Stimulated activated CD4-positive, alpha-beta T cell treated with anti-CD3 and anti-CD28 coated beads, Interleukin-2, amount 100 ng/mL, for 48 hours (primary cell): Measurements from ENCODE around the gene SULT1C2.

Experiments
- DNase-seq, 2 donors: peaks; one replicate each; pipeline ENCODE4 v3.0.0-alpha.2; 2020

The SULT1C2 gene

DNA sequence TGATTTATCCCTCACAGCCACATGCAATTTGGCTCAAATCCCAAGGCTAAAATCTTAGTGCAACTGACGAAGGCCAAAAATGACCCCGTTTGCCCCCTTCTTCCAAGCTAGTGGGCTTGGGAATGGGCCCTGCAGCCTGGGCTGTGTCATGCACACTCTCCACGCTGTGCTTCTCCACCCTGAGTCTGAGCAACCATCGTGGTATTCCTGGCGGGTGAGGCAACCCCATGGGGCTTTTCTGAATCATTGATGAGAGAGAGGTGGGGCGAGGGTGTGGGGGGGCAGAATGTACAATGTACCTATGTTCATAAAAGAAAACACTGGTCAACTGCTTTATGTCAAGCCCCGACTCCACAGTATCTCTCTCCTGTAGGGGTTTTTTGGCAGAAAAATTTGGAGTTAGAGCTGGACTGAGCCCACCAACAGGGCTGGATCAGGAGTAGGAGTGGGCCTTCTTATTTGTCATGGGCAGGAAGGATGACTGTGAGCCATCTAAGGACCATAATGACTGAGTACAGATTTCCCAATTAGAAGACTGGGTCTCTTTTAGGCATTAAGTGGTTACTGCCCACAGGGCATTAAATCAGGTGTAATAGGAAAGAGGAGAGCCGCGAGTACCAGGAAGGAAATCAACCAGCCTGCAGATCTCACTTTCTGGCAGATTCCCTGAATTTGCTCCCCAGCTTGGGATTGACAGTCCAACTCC is 8.9 kb downstream of the SULT1C2 start:
- DNase-seq: no peak

DNA sequence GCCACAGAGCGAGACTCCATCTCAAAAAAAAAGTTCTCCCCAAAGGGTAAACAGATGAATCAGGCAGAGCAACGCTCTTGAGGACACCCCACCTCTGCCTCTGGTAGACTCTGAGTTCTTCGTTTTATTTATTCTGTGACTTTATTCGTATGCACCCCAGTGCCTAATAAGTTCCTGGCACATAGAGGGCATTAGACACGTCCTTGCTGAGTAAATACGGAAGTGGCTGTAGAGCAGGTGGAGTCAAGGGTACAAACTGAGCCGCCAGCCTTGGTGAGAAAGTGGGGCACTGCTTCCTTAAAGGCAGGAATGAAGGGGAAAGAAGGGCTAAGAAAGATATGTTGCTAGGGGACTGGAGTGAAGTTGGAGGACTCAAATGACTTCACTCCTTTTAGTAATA is 12.9 kb downstream of the SULT1C2 start:
- no peak for DNase-seq

DNA sequence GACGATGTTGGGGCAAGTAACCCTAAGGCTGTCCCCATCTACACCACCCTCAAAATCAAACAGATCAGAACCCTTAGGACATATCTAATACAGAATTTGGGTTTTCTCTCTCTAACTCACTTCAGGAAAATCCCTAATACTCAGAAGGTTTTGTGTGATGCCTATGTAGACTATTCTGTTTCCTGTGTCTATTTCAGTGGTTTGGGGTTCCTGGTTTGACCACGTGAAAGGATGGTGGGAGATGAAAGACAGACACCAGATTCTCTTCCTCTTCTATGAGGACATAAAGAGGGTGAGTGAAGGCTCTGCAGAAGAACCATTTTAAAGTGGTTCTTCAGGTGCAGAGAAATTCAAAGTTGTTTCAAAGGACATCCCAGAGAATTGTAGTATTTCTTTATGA is 16.3 kb downstream of the SULT1C2 start:
- no peak for DNase-seq

DNA sequence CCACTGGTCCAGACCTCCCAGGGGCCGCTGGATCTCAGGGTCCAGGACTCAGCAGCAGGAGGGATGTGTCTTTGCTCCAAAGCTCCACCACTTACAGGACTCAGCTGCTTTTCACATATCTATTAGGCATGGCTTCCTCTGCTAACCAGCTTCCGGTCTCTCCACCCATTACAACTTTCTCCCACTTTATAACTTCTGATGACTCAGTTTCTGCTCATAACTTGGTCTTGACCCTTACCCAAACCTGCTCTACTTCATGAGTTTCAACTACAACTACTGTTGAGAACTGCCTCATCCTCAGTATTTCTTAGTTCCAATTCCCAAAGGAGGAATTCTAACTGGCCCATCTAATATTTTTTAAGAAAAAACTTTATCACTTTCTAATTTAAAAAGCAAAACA is 17.2 kb downstream of the SULT1C2 start:
- DNase-seq: no peak

DNA sequence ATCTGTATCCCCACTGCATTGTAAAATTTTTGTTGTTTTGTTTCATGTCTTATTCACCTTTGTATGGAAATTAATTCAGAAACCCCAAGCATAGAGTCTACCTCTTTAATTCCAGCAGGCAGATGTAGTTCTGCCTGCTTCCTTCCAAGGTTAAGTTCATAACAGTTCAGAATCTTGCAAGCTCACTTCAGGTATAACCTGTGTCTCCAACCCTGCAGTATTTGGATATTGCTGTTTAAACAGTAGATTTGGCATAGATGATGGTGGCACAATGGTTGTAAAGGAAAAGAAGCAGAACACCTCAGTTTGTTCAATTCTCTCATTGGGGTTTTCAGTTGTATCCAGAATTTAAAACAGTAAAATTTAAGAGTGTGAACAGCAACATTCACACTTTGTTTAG is 21.2 kb downstream of the SULT1C2 start:
- no peak for DNase-seq

DNA sequence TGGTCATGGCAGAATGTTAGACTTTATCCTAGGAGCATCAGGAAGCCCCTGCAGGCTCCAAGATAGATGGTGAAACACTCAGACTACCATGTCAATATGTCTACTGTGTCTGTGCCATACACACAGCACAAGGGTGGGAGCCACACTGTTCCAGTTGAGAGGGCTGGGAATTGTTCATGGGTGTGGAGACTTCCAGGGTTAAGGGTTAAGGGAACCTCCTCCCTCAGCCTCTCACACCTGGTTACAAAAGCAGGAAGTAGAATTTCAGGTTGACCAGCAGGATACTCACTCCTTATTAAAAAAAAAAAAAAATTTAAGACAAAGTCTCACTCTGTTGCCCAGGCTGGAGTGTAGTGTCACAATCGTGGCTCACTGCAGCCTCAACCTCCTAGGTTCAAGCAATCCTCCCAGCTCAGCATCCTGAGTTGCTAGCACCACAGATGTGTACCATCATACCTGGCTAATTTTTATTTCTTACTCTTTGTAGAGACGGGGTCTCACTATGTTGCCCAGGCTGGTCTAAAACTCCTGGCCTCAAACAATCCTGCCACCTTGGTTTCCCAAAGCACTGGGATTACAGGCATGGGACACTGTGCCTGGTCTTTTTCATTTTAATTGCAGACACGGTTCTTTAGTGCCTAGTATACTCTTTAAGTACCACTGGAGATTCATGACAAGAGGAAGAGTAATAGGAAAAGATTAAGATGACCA is 26.0 kb downstream of the SULT1C2 start:
- no peak for DNase-seq

DNA sequence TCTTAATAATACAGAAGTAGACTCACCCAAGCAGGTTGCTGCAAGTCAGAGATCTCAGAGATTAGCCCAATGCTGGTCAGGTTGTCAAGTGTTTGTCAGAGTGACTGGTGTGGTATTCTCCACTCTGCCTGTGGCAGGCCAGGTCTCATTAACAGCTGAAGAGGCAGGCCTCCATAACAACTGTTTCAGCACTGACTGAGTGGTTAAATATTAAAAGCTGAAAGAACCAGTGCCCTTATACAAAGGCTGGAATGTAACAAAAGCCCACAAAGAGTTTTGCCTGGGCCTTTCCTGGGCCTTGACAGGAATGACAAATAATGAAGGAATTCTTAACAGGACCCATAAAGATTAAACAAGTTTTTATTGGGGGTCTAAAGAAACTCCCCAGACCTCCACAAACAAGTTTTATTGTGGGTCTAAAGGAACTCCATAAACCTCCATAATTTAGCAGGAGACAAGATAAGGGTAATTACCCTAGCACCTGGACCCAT is 26.8 kb downstream of the SULT1C2 start:
- no peak for DNase-seq

DNA sequence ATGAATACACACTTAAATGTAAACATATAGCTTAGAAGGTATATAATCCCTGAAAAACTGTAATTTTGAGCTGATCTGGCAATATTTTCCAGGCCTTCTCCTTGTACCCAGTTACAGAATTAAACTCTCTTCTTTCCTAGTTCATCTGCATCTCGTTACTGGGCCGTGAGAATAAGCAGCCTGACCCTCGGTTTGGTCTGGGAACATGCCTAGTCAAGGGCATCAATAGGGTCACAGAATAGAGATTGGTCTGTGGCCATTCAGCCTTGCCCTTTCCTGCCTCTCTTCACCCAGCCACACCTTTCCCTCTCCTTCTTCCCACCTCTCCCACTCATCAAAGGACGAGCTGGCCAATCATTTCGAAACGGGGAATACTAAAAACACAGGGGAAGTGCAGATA is 27.3 kb downstream of the SULT1C2 start:
- no peak for DNase-seq

DNA sequence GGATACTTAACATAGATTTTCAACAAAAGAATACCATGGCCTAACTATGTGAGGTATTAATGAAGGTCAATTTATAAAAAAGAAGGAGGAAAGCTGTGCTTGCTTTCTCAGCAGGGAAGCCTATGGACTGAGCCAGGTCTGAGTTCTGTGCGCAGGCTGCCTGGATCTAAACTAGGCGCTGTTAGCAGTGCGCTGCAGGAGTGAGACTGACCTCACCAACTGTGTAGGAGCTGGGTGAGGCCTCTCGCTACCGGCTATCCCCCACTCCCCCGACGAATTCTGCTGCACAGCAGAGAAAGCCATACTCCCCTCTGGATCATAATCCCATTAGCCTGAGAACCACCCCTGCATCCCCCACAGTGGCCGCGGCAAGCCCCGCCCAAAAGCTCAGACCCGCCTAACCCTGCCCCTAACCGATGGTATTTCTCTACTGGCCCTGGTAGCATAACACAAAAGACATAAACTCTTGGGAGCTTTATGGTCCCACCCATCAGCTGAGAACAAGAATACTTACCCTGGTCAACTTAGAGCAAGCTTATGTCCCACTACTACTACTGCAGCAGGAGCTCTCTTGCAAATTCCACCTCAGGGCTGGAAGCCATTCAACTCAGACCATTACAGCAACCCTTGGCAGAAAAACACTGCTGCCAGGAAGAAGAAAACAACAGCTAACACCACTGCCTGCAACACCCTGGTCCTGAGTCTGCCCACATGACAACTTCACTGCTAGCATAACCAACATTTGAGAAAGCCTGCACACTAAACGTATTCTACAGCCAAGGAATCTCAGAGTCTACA is 28.0 kb downstream of the SULT1C2 start:
- no peak for DNase-seq

DNA sequence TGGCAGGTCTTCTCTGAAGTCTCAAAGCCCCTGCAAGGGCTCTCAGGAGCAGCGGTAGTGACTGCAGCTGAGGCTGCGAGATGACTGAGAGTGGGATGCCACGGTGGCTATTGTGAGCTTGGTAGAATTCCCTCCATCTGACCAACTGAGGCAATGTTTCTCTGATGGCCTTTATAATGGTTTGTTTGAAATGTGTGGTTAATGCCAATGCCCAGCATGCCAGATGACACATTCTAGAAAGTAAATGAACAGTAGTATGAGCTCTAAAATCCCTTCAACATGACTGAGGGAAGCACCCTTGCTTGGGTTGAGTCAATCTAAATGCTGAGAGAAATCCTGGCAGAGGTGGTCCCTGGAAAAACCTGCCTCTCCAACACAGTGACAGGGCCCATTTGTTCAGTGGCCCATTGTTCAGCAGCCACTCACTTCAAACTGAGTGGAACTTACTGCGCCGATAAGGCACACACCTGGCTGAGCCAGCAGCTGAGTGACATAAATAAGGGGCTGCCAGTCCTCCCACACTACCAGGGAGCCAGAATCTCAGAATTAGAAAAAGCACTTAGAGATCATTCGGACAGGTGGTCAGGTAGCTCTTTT is 31.7 kb downstream of the SULT1C2 start:
- no peak for DNase-seq

DNA sequence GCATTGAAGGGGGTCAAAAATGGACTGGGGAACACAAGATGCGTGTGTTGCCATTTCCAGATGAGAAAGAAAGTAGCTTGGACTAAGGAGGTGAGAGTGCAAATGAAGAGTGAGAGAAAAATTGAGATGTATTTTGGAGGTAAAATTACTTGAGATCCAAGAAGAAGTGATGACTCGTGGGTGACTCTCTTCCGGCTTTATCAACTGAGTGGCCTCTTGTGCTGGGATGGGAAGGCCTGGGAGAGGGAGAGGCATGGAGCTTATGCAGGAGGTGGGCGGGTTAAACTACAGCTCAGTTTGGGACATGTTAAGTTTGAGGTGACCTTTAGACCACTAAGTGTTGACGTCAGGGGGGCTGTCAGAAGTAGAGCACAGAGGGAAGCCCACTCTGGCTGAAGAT is 34.9 kb downstream of the SULT1C2 start:
- no peak for DNase-seq

DNA sequence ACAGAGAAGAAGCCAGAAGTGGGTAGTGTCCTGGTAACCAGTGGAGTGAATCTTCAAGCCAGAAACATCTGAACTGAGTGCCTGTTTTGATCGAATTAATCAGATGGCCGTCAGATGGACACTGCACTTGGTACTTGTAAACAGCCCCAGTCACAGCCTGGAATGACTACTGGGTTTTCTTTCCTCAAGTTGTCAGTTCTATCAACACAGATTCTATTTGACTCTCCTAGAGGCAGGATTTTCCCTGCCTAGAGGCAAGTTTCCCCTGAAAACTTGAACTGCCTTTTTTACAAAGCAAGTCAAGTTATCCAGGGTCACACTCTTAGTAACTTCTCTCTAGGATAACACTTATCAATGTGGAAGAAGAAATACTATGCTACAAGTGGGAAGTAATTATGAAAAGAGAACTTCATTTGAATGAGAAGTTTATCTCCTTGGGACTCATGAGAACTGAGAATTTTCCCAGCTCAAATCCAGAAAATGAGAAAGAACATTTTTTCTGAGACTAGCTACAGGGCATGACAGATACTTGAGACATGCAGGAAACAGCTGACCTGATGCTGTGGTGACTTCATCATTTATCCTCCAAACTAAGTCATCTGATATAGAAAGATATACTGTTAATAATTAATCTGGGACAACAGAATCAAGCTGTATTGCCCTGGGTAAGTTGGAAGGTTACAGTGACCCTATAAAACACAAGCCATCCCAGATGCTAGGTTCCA is 36.0 kb downstream of the SULT1C2 start:
- DNase-seq: no peak

DNA sequence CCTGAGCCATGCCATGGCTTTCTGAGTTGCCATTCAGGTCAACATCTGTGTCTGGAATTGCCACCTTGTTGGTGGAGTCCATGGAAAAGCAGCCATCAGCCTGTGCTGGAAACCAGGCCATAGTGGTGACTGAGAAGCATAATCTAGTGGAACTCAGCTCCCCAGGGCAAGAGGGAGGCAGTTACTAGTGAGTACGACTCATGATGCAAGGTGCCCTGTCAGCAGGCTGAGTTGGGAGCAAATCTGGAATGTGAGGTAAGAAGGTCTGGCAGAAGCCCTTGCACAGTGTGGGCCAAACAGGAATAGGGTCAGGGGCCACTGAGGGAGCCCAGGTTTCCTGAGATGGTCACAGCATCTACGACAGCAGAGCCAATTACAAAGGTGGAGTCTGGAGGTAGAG is 37.1 kb downstream of the SULT1C2 start:
- DNase-seq: no peak

DNA sequence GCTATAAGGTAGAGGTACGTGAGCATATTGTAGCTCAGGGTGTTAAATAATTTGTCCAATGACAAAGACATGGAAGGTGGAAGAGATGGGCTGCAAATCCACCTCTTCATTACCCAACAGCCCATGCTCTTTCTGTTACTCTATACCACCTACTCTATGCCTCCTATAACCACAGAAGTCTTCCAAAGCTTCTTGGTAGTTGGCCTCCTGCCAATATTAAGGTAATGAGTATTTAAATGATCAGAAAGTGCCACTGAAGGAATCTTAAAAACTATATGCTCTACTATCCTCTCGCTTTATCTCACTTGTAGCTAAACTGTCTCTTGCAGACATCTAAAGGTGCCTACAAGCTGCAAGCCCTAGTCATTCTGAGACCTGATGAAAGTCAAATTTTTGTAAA is 41.1 kb downstream of the SULT1C2 start:
- no peak for DNase-seq

DNA sequence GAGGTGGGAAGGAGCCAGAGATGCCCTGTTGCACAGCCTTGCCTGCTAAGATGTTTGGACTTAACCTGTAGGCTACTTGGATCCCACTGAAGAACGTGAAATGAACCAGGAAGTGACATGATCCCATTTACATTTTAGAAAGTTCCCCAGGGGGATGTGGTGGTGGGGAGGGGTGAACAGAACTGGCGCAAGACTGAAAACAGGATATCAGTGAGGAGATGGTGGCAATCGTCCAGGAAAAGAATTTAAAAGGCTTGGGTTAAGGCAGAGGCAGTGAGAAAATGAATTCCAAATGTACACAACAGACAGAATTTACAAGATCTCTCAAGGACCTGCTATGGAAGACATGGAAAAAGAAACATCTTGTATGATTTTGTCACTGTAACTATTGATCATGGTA is 42.3 kb downstream of the SULT1C2 start:
- no peak for DNase-seq

DNA sequence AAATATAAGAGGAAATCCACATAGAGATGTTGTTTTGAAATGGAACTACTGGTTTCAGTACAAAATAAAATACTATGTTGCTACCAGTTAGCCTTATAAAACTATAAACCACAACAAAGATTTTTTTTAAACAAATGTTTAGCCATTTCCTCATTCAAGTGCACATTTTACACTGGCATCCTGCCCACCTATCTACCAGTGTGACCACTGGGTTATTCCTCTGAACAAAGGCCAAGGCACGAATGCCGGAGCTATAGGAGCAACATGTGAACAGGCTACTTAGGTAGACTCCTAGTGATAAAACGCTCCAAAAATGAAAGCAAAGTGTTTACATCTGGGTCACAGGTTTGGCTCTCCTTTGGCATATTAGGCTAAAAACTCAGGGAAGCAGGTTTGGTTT is 57.3 kb downstream of the SULT1C2 start:
- no peak for DNase-seq

DNA sequence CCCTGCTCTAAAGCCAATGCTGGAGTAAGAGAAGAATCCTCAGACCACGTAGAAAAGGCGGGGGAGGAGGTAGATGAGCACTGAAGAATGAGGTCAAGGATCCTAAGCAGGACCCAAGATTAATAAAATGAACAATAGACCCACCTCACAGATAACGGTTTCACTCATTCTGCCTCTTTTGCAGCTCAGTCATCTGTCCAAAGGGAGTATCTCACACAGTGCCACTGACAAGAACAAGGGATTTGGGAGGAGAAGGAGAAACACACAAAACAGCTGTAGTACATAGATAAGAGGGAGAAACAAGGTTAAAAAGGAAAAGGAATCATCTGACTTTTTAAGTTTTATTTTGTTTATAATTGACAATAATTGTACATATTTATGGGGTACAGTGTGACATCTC is 58.1 kb downstream of the SULT1C2 start:
- DNase-seq: no peak

DNA sequence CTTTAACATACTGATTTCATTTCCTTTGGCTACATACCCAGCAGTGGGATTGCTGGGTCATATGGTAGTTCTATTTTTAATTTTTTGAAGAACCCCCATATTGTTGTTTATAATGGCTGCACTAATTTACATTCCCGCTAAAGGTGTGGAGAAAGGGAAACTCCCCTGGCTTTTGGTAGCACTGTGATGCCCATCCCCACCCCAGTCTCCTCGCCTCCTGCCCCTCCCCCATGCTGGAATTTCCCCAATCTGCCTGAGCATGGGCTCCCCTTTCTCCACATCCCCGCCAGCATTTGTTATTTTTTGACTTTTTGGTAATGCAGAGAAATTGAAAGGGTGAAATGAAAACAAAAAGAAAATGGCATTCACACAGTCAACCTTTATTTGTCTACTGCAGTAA is 59.1 kb downstream of the SULT1C2 start:
- DNase-seq: no peak

DNA sequence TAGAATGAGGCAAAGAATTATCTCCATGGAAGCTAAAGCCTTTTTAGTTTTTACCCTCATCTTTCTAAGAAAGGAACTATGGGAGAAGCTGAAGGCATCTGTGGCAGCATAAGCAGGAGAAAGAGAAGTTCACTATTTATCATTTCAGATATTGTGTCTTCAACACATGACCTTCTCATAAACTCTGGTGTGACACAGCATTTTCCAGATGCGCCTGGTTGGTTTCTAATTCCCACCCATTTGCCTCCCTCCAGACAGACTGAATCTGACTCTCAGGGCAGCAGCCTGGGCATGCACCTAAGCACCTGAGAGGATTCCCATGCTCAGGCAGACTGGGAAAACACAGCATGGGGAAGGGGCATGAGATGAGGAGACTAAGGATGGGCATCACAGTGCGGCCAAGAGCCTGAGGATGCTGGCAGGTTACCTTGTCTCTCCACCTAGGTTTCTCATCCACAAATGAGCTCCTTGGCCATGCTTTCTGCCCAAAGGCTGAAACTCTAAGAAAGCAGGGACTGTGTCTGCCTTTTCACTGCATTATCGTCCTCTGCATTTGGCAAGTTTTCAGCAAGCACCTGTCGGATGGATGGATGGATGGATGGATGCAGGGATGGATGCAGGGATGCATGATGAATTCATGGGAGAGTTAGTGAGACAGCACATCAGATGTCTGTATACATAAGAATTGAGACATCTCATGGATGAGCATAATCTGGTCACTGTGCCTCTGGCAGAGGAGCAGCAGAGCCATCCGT is 60.3 kb downstream of the SULT1C2 start:
- no peak for DNase-seq

DNA sequence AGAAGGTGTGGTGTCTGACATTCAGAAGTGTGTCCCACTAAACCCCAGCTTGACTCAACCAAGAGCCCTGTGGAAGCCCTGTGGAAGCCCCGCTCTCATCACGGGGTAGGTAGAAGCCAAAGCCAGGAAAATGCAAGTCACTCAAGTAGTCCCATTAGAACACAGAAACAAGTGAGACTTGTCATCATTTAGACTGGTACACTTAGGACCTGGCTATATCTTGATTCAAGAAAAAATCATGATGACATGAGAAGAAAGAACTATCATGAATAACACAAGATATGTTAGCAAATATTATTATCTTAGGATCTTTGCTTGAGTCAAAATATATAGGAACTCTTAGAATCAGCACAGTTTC is 60.9 kb downstream of the SULT1C2 start:
- DNase-seq: no peak

DNA sequence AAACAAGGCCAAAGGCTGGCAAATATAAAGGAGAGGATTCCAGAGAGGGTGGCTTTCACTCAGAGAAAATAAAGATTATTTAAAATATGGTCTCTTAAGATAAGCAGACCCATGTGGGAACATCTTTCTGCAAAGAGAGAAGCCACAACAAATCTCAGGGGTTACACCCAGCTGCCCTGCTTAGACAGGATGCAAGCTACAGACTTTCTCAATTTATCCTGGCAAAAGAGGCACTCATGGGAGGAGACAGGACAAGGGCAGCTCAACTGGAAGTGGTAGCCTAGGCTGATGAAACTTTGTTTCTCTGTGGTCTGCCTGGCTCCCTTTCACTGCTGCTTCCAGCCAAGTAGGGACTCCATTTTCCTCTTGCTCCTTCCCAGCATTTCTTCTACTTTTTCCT is 63.2 kb downstream of the SULT1C2 start:
- no peak for DNase-seq

DNA sequence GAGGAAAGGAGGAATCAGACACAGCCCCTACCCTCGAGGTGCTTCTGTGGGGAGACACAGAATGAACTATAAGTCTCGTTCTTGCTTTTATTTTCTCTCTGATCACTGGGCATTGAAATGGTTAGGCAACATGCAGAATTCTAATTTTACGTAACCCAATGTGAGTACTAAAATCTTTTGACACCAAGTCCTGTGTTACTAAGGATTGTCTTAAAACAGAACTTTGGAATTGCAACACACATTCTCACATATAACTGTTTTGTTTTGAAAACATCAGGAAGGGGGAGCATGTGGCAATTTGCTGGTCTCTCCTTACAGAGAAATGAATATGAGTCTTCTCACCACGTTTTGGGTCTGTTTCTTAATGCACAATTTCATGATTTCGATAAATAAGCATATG is 65.4 kb downstream of the SULT1C2 start:
- DNase-seq: no peak
